COLO829 (cell line): ENCODE data around the gene ROCK2.
"Not testable (repeated sequence)": the region's sequence is repeated elsewhere in the genome, so short reads cannot be mapped to it uniquely, and the experiment has no call there.

Experiments used
- DNase-seq: peaks from one replicate; pipeline ENCODE4 v3.0.0; 2012; ENCODE audit warnings: low spot score

Gene ROCK2

GRCh38 chr2:11264818-11265217, 79.6 kb downstream of the ROCK2 start:
- DNase-seq = no peak

- no peak for DNase-seq
Observed at GRCh38 chr2:11264007-11264406, 80.4 kb downstream of the ROCK2 start.

- no peak for DNase-seq
Observed at GRCh38 chr2:11263177-11263576, 81.3 kb downstream of the ROCK2 start.

GRCh38 chr2:11262438-11262837, 82.0 kb downstream of the ROCK2 start:
- DNase-seq = not testable (repeated sequence)

- not testable (repeated sequence) for DNase-seq
Observed at GRCh38 chr2:11261564-11261963, 82.9 kb downstream of the ROCK2 start.

- no peak for DNase-seq
Observed at GRCh38 chr2:11260979-11261378, 83.5 kb downstream of the ROCK2 start.

GRCh38 chr2:11257964-11258363, 86.5 kb downstream of the ROCK2 start:
- DNase-seq = no peak

DNA sequence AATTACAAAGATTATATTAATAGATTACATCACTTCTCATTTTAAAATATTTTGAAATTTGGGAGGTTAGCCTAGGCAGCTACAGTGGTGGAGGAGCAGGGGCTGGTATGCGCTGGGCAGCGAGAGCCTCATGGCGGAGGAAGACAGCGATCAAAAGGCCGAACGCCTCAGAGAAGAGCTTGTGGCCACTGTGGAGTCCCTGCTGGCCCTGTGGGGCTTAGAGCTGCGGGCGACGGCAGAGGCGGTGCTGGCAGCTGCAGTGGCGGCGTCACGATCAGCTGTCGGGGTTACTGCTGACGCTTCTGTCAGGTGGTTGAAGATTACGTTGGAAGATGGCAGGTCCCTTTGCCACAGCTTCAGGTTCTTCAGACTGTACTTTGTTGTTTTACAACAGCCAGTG, 87.4 kb downstream of the ROCK2 start:
- no peak for DNase-seq

DNA sequence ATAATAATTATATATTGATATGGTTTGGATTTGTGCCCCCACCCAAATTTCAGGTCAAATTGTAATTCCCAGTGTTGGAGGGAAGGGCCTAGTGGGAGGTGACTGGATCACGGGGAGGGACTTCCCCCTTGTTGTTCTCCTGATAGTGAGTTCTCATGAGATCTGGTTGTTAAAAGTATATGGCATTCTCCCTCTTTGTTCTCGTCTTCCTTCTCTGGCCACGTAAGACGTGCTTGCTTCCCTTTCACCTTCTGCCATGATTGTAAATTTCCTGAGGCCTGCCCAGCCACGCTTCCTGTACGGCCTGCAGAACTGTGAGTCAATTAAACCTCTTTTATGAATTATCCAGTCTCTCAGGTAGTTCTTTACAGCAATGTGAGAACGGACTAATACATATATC, 88.3 kb downstream of the ROCK2 start:
- DNase-seq = no peak

DNA sequence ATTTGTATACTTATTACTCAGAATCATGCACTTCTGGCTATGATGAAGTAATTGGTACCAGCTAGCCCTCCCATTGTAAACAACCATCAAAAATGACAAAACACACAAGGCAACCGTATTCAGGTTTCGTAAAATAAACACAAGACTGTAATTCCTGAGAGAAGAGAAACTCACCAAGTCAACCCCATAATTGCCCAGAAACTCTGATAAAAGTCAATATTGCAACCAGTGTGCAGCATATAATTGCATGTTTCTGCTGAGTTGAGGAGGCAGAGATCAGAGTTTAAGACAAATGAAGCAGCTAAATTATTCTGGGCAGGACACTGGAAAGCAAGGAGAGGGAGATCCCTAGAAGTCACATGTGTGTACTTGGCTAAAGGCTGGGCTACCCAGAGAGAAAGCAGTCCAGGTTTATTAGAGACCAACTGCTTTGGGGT, 90.3 kb downstream of the ROCK2 start:
- no peak for DNase-seq

GRCh38 chr2:11252458-11252857, 92.0 kb downstream of the ROCK2 start:
- DNase-seq = not testable (repeated sequence)

DNA sequence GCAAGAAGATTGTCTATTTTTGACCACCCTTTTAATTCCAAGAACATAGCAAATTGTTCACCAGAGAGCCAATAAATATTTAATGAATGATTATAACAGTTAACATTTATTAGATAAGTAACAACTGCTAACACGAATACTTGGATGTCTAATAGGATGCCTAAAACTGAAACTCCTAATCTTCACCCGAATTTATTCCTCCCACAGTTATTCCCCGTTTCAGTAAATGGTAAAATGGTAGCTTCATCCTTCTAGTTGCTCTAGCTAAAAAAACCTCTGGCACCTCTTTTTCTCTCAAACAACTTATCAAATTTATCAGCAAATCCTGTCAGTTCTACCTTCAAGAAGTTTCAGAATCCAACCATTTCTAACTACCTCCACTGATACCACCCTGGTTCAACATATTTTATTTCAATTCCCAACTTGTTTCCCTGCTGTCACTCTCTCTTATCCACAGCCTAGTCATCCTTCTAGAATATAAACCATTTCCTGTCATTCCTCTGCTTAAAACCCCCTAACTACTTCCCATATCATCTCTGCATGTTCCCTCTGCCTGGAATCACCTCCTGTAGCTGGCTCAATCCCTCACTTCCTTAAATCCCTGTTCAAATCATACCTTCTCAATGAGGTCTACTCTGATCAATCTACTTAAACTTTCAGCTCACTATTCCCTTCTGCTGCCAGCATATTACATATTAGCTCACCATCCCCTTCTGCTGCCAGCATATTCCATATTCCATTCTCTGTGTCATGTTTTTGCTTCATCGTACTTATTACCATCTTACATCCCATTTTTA, 93.8 kb downstream of the ROCK2 start:
- DNase-seq = no peak

DNA sequence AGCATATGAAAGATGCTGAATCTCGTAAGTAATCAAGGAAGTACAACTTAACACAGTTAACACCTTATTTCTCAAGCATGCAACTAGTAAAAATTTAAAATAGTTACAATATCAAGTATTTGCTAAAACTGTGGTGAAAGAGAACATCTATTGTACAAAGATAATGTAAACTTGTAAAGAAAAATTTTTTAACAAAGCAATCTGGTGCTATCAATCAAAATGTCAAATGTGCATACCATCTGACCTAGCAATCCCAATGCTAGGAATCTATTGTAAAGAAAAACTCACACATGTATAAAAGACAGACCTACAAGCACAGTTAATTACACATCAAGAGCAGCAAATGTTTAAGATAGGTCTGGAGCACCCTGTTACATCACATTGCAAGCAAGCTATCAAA, 99.1 kb downstream of the ROCK2 start:
- DNase-seq = no peak

DNA sequence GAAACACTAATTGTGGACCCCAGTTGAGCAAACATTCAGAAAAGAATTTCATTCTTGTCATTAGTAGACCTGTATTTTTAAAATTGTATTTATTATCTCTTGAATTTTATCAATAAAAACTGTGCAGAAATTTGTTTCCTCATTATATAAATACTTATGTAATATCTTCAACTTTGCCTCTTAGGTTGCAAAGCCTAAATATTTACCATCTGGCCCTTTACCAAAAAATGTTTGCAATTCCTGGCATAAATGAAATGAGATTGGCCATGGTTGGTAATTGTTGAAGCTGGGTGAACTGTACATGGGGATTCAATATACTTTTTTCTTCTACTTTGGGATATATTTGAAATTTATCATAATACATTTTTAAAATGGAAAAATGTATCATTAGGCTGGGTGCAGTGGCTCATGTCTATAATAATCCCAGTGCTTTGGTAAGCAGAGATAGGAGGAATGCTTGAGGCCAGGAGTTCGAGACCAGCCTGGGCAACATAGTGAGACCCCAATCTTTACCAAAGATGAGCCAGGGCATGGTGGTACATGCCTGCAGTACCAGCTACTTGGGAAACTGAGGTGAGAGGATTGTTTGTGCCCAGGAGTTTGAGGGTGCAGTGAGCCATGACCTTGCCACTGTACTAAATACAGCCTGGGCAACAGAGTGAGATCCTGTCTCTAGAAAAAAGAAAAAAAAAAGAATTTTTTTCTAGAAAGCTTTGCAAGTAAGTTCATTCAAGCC, 100.2 kb downstream of the ROCK2 start:
- no peak for DNase-seq

DNA sequence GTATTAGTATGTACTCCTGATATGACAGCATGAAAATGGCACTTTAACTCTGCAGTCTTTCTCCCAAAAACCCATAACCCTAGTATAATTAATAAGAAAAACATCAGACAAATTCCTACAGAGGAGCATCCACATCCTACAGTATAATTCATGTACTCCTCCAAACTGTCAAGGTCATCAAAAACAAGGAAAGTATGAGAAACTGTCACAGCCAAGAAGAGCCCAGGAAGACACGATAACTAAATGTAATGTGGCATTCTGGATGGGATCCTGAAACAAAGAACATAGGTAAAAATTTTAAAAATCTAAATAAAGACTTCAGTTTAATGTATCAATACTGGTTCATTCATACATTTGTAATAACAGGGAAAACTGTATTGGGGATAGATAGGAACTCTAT, 100.9 kb downstream of the ROCK2 start:
- no peak for DNase-seq

DNA sequence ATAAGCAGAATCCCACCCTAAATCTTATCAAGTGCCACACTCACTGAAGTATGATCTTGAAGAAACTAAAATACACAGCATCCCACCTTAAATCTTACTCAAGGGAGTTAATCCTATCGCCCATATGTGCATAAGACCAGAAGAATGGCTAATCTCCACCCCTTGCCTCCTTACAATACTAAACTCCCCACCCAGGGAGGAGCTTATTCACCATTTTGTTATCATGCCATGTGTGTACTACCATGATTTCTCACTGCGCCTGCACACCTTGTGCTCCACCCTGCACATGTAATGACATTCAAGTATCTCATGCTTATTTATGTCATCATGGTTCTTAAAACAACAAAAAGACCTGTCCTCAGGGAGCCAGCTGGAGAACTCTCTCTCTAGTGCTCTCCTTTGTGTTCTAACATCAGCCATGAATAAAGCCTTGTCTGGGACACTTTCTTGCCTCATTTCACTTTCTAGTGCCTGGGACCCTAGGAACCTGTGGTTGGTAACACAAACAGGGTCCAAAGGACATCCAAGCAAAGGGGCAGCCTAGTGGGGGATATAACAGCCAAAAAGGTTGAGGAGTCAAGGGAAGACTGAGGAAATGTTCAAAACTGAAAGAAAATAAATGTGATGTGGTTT, 101.8 kb downstream of the ROCK2 start:
- DNase-seq = no peak

DNA sequence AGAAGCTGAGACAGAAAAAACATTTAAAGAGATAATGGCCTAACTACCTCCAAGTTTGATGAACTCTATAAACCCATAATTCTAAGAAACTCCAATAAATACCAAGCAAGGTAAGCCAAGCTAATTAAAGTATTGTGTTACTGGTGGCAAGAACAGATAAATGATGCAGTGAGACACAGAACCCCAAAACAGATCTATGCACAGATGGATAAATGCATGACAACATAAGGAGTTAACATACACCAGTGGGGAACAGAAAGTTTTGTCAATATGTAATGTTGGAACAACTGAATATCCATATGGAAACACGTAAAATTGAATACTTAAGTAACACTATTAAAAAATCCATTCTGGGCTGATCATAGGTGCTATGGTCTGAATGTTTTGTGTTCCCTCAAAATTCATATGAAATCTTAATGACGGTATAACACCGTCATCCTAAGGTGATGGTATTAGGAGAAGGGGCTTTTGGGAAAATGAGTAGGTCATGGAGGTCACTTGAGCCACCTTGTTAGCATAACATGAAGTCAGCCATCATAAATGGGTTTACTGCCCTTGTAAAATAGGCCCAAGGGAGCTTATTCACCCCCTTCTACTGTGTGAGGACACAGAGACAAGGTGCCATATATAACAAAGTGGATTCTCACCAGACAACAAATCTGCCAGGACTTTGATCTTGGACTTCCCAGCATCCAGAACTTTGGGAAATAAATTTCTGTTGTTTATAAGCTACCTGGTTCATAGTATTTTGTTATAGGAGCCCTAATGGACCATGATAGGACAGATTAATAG, 102.8 kb downstream of the ROCK2 start:
- DNase-seq = no peak

GRCh38 chr2:11239666-11240462, 104.6 kb downstream of the ROCK2 start:
- DNase-seq = peak; percentile 43

- DNase-seq = no peak
Observed at GRCh38 chr2:11239147-11239546, 105.3 kb downstream of the ROCK2 start.

- no peak for DNase-seq
Observed at GRCh38 chr2:11237122-11237521, 107.3 kb downstream of the ROCK2 start.

DNA sequence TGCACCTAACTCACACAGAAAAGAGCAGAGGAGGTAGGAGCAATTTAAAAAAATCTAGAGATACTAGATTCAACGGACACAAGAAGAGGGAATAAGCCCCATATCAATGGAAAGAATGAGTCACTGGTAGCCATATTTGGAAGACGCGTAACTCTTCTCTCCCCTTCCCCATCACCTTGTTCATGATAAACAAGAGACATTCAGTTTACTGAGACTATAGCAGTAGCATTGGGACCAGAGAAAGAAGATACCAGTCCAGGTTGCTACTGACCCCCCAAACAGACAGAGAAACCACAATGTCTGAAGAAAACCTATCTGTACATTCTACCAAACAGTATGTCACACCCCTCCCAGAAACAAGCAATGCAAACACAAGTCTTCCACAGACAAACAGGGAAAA, 108.1 kb downstream of the ROCK2 start:
- DNase-seq = no peak
